ENCODE measurements around the gene HS2ST1. TPM values are rescaled to one million over a fixed set of nuclear protein-coding genes. Genes with fewer than 3 reads are reported as not detected.
"Not testable (repeated sequence)": the region's sequence is repeated elsewhere in the genome, so short reads cannot be mapped to it uniquely, and the experiment has no call there.

The HS2ST1 gene
- total RNA-seq, 1 donor from 2014 or later: 19.2 TPM

DNA sequence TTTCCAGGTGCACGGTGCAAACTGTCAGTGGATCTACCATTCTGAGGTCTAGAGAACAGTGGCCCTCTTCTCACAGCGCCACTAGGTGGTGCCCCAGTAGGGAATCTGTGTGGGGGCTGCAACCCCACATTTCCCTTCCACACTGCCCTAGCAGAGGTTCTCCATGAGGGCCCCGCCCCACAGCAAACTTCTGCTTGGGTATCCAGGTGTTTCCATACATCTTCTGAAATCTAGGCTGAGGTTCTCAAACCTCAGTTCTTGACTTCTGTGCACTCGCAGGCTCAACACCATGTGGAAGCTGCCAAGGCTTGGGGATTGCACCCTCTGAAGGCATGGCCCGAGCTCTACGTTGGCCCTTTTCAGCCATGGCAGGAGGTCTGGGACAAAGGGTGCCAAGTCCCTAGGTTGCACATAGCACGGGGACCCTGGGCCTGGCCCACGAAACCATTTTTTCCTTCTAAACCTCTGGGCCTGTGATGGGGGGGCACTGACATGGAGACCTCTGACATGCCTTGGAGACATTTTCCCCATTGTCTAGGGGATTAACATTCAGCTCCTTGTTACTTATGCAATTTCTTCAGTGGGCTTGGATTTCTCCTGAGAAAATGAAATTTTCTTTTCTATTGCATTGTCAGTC, 10.0 kb downstream of the HS2ST1 start:
- DNase-seq (ENCODE audit: low spot score): no peak

DNA sequence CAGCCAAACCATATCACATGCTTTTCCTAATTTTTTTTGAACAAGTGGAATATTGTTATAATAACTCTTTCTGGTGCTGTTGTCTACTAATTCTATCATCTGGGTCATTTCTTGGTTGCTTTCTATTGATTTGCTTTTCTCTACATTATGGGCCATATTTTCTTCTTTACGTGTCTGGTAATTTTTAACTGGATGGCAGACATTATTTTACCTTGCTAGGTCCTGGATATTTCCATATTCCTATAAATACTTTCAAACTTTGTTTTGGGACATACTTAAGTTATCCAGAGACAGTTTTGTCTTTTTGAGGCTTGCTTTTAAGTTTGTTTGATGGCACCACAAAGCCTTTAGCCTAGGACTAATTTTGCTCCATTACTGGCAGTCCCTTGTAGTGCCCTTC, 11.3 kb downstream of the HS2ST1 start:
- no peak for DNase-seq (ENCODE audit: low spot score)

DNA sequence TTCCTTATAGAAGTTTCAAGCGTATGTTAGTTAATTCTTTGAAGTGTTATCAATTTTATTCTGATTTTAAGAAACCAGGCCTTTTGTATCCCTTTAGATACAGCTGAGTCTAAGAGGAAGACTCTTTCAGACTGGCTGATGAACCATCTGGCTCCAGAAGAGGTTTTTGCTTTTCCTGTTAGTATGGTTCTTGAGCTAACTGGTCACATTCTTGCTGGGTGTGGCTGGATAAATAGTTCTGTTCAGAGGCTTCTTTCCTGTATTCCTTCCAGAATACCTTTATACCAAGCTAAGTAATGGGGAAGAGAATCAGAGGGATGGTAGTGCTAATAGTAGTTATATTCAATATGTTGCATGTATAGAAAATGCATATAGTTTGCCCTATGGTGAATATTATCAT, 12.4 kb downstream of the HS2ST1 start:
- no peak for DNase-seq (ENCODE audit: low spot score)

DNA sequence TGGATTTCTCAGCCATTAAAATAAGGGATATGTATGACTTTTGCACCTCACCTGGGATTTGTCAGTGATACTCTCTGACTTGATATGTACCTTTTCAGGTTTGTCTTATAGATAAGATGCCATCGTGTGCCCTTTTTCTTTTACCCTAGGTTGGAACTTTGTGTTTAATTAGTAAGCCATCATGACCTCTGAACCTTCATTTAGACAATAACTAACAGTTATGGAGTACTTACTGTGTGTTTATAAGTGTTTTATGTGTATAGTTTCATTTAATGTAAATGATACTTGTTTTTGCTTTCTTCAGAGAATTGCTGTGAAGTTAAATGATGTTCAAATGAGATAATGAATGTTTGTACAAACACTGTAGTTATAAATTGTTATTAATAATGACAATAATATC, 14.4 kb downstream of the HS2ST1 start:
- no peak for DNase-seq (ENCODE audit: low spot score)

DNA sequence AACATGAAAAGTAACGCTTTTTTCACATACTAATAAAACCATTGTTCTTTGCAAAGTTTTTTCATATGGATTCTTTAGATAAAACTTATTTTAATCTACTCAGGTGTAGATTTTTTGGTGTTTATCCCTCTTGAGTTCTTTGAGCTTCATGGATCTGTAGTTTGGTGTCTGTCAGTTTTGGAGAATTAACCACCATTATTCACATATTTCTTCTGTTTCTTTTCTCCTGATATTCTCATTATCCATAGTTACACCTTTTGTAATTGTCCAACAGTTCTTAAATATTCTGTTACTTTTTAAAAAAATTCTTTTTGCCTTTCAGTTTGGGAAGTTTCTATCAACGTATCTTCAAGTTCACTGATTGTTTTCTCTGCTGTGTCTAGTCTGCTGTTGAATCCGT, 18.6 kb downstream of the HS2ST1 start:
- no peak for DNase-seq (ENCODE audit: low spot score)

DNA sequence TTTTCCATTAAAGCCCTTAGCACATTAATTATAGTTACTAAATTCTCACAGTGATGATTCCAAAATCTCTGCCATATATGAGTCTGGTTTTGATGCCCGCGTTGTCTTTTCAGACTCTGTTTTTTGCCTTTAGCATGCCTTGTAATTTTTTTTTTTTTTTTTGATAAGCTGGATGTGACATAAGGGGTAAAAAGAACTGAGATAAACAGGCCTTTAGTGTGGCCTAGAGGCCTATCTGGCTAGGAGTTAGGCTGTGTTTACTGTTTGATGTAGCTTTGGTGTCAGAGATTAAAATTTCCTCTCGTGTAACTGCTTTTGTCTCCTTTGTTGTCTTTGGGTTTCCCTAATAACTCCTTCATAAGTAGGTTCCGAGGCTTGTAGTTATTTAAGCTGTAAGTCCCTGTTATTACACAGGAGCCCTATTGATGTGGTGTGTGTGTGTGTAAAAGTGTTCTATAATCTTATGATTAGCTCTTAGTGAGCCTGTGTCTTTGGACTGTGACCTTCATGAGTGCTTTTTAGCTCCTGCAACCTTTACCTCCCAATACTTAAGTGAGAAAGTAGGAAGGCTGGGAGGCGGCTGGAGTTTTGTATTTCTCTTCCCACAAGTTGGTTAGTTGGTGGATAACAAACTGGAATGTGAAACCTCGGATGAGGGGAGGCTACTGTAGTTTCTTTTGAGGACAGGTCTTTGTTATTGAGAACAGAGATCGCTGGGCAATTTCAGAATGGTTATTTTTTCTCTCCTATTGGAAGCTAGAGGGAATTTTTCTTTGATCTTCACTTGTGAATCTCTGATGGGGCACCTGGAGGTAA, 19.3 kb downstream of the HS2ST1 start:
- DNase-seq (ENCODE audit: low spot score): no peak

DNA sequence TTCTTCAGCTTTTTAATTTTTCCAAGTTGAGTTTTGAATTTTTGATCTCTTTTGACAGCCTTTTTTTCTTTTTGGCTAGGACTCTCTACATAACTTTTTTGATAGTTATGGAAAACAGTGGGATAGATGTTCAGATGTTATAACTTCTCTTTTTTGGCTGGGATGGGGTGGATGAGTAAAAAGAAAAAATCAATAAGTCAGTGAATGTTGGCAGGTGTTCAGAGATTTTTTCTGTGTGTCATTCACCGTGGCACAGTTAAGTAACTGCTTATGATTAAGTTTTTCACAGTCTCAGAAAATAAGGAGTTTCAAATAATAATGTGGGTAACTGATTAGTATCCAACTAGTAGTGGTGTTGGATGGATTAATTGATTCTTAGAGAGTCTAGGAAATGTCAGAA, 24.0 kb downstream of the HS2ST1 start:
- DNase-seq (ENCODE audit: low spot score): no peak

DNA sequence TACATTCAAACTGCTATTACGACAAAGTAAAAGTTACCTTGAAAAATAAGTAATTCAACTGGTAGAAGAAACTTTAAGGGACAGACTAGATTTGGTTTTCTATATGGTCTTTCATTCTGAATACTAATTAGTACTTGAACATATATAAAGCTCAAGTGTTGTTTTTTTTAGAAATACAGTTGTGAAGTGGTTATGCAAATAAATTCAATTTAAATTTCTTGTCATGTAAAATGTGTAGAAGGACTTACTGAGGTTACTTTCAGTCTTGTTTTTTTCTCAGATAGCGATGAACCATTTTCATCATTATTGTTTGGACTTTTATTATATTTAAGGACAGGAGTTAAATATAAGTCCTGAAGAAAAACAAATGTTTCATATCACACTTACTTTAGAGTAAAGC, 24.4 kb downstream of the HS2ST1 start:
- DNase-seq (ENCODE audit: low spot score): no peak

DNA sequence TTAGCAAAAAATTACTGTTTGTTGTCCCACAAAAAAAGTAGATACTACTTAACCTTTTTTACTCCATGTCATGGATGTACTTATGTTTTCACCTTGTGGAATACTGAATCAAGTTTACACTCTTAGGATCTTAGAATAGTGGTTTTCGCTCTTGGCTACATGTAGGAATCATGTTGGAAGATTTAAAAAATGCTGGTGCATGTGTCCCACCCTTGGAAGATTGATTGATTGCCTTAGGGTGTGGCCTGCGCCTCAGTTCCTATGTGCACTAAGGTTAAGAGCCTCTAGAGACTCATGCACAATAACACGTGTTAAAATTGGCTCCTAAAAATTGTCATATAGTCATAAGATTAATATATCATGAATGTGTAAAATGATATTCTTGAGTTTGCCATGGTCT, 25.0 kb downstream of the HS2ST1 start:
- DNase-seq (ENCODE audit: low spot score): no peak

DNA sequence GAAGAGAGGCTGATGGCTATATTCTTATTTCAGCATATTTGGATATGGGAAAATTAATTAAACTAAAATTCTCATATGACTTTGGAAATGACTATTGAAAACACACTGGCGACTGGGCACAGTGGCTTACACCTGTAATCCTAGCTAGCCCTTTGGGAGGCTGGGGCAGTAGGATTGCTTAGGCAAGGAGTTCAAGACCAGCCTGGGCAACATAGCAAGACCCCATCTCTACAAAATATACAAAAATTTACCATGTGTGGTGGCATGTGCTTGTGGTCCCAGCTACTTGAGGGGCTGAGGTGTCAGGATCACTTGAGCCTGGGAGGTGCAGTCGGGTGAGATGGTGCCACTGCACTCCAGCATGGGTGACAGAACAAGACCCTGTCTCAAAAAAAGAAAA, 26.2 kb downstream of the HS2ST1 start:
- DNase-seq (ENCODE audit: low spot score): no peak

DNA sequence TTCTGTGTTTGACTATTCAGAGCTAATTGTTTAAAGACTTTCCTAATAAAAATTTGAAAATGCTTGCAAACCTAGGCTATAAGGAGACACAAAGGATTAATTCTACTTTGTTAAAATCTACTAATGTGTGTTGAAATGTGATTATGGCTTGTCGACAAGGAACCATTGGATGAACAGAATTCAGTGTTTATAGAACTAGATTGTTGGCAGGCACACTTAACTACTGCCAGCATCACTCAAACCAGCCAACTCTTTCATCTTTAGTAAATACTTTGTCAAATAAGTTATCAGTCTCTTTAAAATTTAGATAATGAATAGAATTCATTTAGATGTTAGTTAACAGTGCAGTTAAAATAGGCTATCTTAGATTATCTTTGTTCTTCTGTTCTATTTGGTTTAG, 27.6 kb downstream of the HS2ST1 start:
- DNase-seq (ENCODE audit: low spot score): no peak

DNA sequence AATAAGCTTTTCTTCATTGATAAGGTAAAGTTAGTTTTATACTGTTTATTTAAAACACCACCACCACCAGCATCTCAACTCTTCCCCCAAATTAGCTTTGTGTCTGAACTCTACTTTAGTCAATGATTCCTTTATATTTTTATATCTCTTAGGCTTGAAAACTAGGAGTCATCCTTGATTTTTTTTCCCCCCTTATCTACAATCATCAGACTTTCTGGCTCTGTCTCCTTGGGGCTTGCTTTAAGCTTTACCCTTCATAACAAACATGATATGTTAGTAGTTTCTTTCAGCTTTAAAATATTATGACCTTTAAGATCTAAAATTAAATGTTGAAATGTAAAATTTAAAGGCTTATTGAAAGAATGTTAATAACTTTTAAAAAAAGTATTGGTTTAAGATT, 28.3 kb downstream of the HS2ST1 start:
- no peak for DNase-seq (ENCODE audit: low spot score)

DNA sequence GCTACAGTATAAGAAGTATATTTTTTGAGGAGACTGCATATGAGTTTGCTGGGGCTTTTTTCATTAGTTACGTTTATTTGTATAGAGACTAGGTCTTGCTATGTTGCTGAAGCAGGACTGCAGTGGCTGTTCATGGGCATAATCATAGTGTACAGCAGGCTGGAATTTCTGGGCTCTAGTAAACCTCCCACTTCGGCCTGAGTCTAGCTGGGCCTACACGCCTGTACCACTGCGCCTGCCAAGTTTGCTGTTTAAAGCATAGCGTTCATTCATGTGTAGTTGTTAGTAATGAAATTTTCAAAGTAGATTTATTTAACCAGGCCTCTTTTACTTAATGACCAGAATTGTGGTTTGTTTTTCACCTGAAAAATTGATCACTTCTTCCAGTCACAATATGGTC, 33.8 kb downstream of the HS2ST1 start:
- DNase-seq (ENCODE audit: low spot score): no peak

DNA sequence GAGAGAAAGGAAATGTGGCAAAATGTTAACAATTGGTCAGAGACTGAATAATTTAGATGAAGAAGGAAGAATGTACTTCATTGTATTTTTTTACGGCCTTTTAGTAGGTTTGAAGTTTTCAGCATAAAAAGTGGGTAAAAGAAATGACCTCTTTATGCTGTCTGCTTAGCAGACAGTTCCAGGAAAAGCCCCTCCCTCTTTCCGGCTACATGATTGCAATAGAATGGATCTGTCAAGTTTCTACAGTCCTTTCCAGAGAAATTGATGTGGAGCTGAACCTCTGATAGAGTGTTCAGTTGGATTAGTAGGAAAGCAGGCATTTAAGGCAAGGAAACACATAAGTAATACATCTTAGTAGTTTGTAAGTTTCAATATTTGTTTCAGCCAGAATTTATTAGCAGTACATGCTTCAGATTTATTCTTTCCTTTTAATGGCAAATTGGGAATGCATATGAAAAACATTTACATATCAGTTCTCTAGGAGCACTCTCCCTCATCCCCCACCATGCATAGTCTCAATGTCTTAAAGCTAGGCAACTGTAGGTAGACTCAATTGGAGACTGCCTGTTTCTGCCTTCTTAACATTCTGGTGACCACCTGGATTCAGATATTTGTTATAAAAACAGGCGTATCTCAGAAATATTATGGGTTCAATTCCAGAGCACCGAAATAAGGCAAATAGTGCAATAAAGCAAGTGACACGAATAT, 36.4 kb downstream of the HS2ST1 start:
- no peak for DNase-seq (ENCODE audit: low spot score)

DNA sequence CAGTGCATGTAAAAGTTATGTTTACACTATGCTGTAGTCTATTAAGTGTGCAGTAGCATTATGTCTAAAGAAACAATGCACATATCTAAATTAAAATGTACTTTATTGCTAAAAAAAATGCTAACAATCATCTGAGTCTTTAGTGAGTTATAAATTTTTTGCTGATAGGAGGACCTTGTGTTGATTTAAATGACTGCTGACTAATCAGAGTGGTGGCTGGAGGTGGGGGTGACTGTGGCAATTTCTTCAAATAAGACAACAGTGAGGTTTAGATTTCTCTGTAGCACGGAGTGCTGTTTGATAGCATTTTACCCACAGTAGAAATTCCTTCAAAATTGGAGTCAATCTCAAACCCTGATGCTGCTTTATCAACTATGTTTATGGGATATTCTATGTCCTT, 37.0 kb downstream of the HS2ST1 start:
- no peak for DNase-seq (ENCODE audit: low spot score)

DNA sequence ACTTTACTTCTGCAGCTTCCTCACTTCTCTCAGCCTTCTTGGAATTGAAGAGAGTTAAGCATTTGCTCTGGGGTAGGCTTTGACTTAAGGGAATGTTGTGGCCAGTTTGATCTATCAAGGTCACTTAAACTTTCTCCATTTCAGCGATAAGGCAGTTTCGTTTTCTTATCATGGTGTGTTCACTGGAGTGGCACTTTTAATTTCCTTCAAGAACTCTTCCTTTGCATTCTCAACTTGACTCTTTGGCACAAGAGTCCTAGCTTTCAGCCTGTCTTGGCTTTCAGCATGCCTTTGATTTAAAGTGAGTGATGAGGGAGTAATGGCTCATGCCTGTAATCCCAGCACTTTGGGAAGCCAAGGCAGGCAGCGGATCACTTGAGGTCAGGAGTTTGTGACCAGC, 38.7 kb downstream of the HS2ST1 start:
- no peak for DNase-seq (ENCODE audit: low spot score)

DNA sequence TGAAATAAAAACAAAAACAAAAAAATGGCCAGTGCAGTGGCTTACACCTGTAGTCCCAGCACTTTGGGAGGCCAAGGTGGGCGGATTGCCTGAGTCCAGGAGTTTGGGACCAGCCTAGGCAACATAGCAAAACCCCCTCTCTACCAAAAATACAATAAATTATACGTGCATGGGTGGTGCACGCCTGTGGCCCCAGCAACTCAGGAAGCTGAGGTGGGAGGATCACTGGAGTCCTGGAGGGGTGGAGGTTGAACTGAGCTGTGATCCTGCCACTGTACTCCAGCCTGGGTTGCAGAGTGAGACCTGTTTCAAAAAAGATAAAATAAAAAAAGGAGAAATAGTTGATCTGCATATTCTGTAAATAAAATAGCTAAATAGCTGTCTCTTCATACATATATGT, 41.2 kb downstream of the HS2ST1 start:
- DNase-seq (ENCODE audit: low spot score): no peak

DNA sequence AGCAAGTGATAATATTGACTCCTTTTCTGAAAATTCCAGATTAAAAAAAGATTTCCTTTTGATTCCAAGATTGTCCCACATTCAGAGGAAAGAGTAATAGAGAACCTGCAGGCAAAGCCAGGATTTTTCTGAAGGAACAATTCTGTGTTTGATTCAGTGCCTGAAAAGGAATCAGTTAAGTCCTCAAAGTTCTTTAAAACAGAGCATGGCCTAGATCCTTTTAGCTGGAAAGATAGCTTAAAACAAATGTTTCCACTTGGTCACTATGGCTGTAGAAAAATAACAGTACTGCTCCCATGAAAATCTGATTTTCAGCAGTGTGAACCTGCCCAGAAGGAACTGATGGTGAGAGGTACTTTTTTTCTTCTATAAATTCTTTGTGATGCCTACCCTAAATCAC, 41.8 kb downstream of the HS2ST1 start:
- no peak for DNase-seq (ENCODE audit: low spot score)

DNA sequence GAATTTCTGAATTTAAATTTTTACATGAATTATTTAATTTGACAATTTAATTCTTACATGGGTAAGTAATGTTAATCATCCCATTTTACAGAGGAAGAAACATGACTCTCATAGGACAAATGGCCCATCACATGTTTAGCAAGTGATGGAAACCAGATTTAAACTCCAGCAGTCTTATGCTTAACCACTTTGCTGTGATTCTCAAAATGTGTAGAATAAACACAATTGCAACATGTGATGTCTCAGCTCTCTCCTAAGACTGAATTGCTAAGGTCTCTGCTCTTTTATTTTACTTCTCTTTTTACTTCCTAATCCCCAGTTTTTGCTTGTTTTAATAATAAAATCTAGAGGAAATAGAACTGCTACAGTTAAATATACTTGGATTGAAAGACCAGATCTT, 42.8 kb downstream of the HS2ST1 start:
- DNase-seq (ENCODE audit: low spot score): no peak

DNA sequence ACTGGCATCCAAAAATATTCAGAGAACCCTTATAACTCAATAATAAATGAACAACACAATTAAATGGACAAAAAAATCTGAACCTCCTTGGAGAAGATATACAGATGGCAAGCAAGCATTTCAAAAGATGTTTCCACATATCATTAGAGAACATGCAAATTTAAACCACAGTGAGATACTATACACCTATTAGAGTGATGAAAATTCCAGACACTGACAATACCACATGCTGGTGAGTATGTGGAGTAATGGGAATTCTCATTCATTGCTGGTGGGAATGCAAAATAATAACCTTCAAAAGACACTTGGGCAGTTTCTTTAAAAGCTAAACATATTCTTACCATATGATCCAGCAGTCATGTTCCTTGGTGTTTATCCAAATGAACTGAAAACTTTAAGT, 46.1 kb downstream of the HS2ST1 start:
- DNase-seq (ENCODE audit: low spot score): no peak

DNA sequence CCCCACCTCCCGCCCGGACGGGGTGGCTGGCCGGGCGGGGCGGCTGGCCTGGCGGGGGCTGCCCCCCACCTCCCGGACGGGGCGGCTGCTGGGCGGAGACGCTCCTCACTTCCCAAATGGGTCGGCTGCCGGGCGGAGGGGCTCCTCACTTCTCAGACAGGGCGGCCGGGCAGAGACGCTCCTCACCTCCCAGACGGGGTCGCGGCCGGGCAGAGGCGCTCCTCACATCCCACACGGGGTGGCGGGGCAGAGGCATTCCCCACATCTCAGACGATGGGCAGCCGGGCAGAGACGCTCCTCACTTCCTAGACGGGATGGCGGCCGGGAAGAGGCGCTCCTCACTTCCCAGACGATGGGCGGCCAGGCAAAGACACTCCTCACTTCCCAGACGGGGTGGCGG, 49.4 kb downstream of the HS2ST1 start:
- not testable (repeated sequence) for DNase-seq (ENCODE audit: low spot score)

DNA sequence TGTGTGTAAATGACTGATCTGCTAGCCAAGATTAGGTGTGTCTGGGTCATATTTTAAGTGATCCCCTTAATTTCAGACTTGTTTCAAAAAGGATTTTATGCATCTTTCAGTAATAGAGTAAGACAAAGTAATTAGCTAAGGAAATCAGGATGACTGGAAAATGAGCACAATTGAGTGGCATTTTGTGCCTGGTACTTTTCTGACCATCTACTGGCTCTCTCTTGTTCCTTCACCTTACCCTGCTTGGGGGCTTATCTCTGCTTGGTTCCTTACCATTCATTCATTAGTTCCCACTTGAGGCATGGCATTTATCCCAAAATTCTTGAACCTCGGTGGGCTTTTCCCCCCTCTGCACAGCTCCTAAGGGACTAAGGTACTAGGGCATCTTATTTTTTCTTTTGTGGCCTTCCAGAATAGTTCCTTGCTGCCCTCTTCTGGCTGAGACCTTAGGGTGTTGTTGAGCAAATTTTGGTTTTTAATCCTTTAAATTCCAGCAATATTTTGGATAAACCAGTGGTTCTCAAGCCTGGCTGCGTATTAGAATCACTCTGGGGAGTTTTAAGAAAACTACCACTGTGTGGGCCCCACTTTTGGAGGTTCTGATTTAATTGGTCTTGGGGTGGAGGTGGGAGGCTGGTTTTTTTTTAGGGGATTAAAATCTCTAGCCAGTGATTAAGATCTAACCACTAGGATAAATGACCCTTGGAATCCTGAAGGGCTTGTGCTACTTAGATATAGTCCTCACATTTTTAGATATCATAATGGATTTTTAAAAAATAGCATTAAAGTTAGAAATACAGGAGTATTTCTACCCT, 50.8 kb downstream of the HS2ST1 start:
- no peak for DNase-seq (ENCODE audit: low spot score)
